Measurements from ENCODE around the gene SPATA32. TPM values are rescaled to one million over a fixed set of nuclear protein-coding genes. Genes with fewer than 3 reads are reported as not detected.

SPATA32 gene
- total and polyA plus RNA-seq, 3 experiments from 2014 or later = 0.15 to 0.33 TPM; not detected in 1

- no peaks in the 10 kb centered on the region for H3K27me3 ChIP-seq (ENCODE audit: insufficient read depth, low read length, poor library complexity, severe bottlenecking)
- H3K27ac ChIP-seq (ENCODE audit: low read depth, low read length) = no peak overlapping the region
- H3K4me3 ChIP-seq (ENCODE audit: low read length) = no peak overlapping the region
- ChIA-PET CTCF (interaction anchor here (1.4 to 2.6 kb wide), 4 partner anchors 11 to 98 kb away, joined by 3 to 10 read pairs (median 4); no protein-coding TSS in a partner anchor), POLR2A (interaction anchor here (1.3 kb wide), 1 partner anchor 24 kb away, joined by 3 read pairs; no protein-coding TSS in a partner anchor)
- H3K4me1 ChIP-seq (ENCODE audit: insufficient read depth, low read length) = no peaks in the 10 kb centered on the region
- H3K4me3 Mint-ChIP-seq = no peak overlapping the region
- peaks cover 48% of the 10 kb centered on the region for H3K36me3 ChIP-seq (ENCODE audit: insufficient read depth, low read length)
- peak overlapping the region in 6 of 8 donors; percentile 17 to 65 (median 38) for H3K27ac Mint-ChIP-seq
- peaks cover 0 to 86% (median 12%) of the 10 kb centered on the region in 3 donors for H3K36me3 Mint-ChIP-seq
- peaks cover 12 to 31% (median 19%) of the 10 kb centered on the region in 3 donors for H3K4me1 Mint-ChIP-seq
- DNase-seq = no peak
- no peaks in the 10 kb centered on the region for H3K9me3 Mint-ChIP-seq
- no peaks in the 10 kb centered on the region for H3K27me3 Mint-ChIP-seq
- H3K9me3 ChIP-seq (ENCODE audit: low read length) = no peaks in the 10 kb centered on the region
These were observed 25.9 kb upstream of the SPATA32 start for GRCh38 chr17:45287526-45288500.

DNA sequence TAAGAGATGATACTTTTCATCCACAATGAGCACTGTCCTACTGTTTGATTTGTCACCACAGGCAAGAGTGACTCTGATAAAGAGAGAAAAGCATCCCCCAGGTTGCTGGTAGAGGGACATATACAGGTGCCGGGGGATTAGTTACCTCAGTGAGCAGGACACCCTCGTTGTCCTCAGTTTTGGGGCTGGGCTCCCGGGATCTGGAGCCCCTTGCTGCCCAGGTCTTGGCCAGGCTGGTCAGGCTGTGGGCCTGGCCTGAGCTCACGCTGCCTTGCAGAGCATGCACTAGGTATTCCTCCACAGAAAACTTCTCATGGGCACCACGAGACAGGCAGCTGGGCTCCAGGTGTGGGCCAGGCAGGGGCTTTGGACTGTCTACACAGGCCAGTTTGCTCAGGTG, 24.4 kb upstream of the SPATA32 start:
- Mint-ChIP-seq H3K27ac (peak overlapping the region in 6 of 8 donors; percentile 29 to 86 (median 52)), H3K9me3 (no peaks in the 10 kb centered on the region)

DNA sequence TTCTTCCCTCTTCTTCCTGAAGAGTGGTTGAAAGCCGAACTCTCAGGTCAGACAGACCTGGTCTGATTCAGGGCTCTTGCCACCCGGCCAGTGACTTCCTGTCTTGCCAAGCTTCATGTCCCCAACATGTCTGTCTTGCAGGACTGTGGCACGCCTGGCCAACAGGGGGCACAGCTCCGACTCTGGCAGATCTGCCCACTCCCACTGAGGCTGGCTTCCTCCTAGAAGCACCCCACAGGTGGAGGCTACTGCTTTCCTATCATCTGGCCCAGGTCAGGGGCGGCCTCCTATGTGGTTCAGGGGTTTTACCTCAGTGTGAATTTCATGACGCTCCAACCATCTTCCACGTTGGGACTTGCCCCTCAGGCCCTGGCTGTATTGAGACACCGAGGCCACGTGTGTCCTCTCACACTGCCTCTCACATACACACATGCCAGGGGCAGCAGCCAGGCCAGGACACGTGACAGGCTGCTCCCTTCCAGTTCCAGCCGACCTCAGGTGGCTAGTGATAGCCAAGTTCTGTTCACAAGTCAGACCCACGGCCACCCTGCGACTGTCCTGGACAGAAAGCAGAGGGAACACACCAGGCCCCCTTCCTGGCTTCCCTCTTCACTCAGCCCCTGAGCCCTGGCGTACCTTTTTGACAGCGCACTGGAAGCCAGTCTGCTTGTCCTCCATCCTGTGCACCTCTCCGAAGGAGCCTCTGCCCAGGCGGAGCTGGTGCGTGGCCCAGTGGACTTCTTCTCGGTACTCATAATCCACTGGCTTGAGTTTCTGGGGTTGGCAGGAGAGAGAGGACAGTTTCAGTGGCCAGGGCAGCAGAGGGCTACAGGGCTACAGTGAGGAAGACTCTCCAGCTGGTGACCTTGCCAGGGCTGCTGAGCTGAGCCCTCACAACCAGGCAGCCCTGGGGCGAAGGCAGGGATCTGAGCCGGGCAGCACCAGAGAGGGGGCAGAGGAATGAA, 22.6 kb upstream of the SPATA32 start:
- H3K4me1 Mint-ChIP-seq = peaks cover 4 to 10% (median 6%) of the 10 kb centered on the region in 3 donors
- no peaks in the 10 kb centered on the region for H3K9me3 Mint-ChIP-seq
- DNase-seq = no peak
- peaks cover 3 to 77% (median 10%) of the 10 kb centered on the region in 3 donors for H3K36me3 Mint-ChIP-seq
- no peaks in the 10 kb centered on the region for H3K27me3 Mint-ChIP-seq
- H3K27me3 ChIP-seq (ENCODE audit: insufficient read depth, low read length, poor library complexity, severe bottlenecking) = no peaks in the 10 kb centered on the region
- no peak overlapping the region for H3K4me3 Mint-ChIP-seq
- H3K4me3 ChIP-seq (ENCODE audit: low read length) = no peak overlapping the region
- no peaks in the 10 kb centered on the region for H3K4me1 ChIP-seq (ENCODE audit: insufficient read depth, low read length)
- H3K9me3 ChIP-seq (ENCODE audit: low read length) = no peaks in the 10 kb centered on the region
- POLR2A ChIA-PET = no interaction called here
- peak overlapping the region in 6 of 8 donors; percentile 51 to 82 (median 62) for H3K27ac Mint-ChIP-seq
- CTCF ChIA-PET = interaction anchor here (0.7 to 3.2 kb wide), 7 partner anchors 10 to 101 kb away, joined by 3 to 18 read pairs (median 4); partner anchors contain the start of gene MAP3K14
- no peak overlapping the region for H3K27ac ChIP-seq (ENCODE audit: low read depth, low read length)
- H3K36me3 ChIP-seq (ENCODE audit: insufficient read depth, low read length) = peaks cover 40% of the 10 kb centered on the region

More for the DNA sequence above, 24.4 kb upstream of the SPATA32 start:
- Histone ChIP-seq H3K4me3 (ENCODE audit: low read length) (no peak overlapping the region), H3K27ac (ENCODE audit: low read depth, low read length) (no peak overlapping the region), H3K9me3 (ENCODE audit: low read length) (no peaks in the 10 kb centered on the region), H3K36me3 (ENCODE audit: insufficient read depth, low read length) (peaks cover 51% of the 10 kb centered on the region), H3K4me1 (ENCODE audit: insufficient read depth, low read length) (no peaks in the 10 kb centered on the region), H3K27me3 (ENCODE audit: insufficient read depth, low read length, poor library complexity, severe bottlenecking) (no peaks in the 10 kb centered on the region)
- Mint-ChIP-seq H3K36me3 (peaks cover 0 to 85% (median 12%) of the 10 kb centered on the region in 3 donors), H3K4me1 (peaks cover 7 to 18% (median 10%) of the 10 kb centered on the region in 3 donors), H3K4me3 (no peak overlapping the region), H3K27me3 (no peaks in the 10 kb centered on the region)
- DNase-seq = no peak
- POLR2A ChIA-PET = no interaction called here
- CTCF ChIA-PET = interaction anchor here (1.6 to 1.9 kb wide), 2 partner anchors 13 to 99 kb away, joined by 4 to 5 read pairs; no protein-coding TSS in a partner anchor

DNA sequence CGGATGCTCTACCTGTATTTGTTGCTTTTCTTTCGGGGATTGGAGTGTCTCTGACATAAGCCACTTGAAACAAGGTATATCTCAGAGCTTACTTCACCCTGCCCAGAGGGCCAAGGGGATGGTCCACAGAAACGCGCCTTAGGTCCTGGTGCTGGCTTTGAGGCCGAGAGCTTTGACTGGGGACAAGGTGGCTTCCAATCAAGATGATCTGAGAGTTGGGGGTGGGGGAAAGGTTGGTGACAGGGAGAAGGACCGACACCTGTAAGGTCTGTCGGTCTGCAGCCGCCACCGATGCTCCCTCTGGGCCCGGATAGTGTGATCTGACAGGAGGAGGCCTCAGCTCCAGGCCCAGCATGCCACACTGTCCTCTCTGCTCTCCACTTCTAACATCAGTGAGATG, 21.8 kb upstream of the SPATA32 start:
- peaks cover 36% of the 10 kb centered on the region for H3K36me3 ChIP-seq (ENCODE audit: insufficient read depth, low read length)
- no peak overlapping the region for H3K4me3 ChIP-seq (ENCODE audit: low read length)
- H3K9me3 Mint-ChIP-seq = no peaks in the 10 kb centered on the region
- H3K9me3 ChIP-seq (ENCODE audit: low read length) = no peaks in the 10 kb centered on the region
- ChIA-PET CTCF (interaction anchor here (0.7 to 3.2 kb wide), 9 partner anchors 8 to 107 kb away, joined by 3 to 18 read pairs (median 4); partner anchors contain the start of gene MAP3K14), POLR2A (no interaction called here)
- H3K4me1 ChIP-seq (ENCODE audit: insufficient read depth, low read length) = no peaks in the 10 kb centered on the region
- DNase-seq = no peak
- H3K4me3 Mint-ChIP-seq = no peak overlapping the region
- no peaks in the 10 kb centered on the region for H3K27me3 ChIP-seq (ENCODE audit: insufficient read depth, low read length, poor library complexity, severe bottlenecking)
- no peaks in the 10 kb centered on the region for H3K27me3 Mint-ChIP-seq
- no peak overlapping the region for H3K27ac ChIP-seq (ENCODE audit: low read depth, low read length)
- peak overlapping the region in 6 of 8 donors; percentile 29 to 82 (median 55) for H3K27ac Mint-ChIP-seq
- peaks cover 4 to 10% (median 6%) of the 10 kb centered on the region in 3 donors for H3K4me1 Mint-ChIP-seq
- peaks cover 3 to 75% (median 10%) of the 10 kb centered on the region in 3 donors for H3K36me3 Mint-ChIP-seq

DNA sequence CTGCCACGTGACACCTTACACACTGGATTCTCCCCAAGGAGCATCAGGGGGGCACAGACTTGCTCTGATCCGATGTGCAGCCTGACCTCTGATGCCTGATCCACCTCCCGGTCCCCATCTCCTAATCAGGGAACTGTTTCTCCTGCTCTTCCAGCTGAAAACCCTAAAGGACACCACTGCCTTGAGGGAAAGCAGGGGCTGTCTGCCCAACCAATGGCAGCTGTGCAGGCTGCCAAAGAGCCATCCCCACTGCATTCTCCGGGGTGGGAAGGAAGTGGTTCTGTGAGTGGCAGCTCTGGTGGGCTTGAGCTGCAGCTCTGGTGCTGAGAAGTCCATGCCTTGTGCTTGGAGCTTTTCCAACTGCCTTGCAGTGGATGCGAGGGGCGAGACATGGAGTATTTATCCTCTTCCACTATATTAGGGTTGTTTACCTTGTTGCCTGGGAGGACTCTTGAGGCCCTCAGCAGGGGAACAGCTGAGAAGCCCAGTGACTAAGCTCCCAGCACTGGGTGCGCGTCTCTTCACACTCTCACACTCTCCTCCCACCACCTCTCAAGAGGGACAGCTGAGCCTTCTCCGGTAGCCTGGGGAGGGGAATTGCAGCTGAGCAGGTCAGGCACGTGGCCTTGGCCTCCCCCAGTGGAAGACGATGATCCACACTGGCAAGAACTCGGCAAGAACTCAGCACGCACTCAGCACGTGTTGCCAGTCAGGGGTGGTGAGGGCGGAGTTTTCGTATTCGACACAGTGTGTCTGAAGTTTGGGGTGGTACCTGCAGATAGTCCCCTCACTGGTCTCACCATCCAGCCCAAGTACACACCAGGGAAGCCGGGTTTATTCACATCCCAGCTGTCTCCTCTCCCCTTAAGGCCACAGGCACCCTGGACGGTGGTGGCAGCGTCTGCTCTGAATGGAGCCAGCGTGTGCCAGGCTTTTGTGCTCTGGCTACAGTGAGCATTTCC, 21.1 kb upstream of the SPATA32 start:
- POLR2A ChIA-PET = interaction anchor here (1.0 kb wide), 1 partner anchor 39 kb away, joined by 3 read pairs; no protein-coding TSS in a partner anchor
- DNase-seq = peak in 1 of 5 donors; percentile 11

GRCh38 chr17:45279898-45280297, 18.0 kb upstream of the SPATA32 start:
- H3K4me1 Mint-ChIP-seq = peaks cover 9 to 22% (median 16%) of the 10 kb centered on the region in 3 donors
- POLR2A ChIA-PET = interaction anchor here (0.7 kb wide), 1 partner anchor 97 kb away, joined by 10 read pairs; no protein-coding TSS in a partner anchor
- no peak overlapping the region for H3K27ac Mint-ChIP-seq

More for the DNA sequence above, 21.1 kb upstream of the SPATA32 start:
- Mint-ChIP-seq H3K27ac (peak overlapping the region in 5 of 8 donors; percentile 19 to 91 (median 33)), H3K36me3 (peaks cover 3 to 74% (median 10%) of the 10 kb centered on the region in 3 donors), H3K4me3 (no peak overlapping the region), H3K27me3 (no peaks in the 10 kb centered on the region), H3K9me3 (no peaks in the 10 kb centered on the region), H3K4me1 (peaks cover 6 to 13% (median 6%) of the 10 kb centered on the region in 3 donors)
- CTCF ChIA-PET = interaction anchor here (0.9 to 3.2 kb wide), 9 partner anchors 9 to 108 kb away, joined by 3 to 18 read pairs (median 4); partner anchors contain the start of gene MAP3K14
- no peak overlapping the region for H3K27ac ChIP-seq (ENCODE audit: low read depth, low read length)
- no peaks in the 10 kb centered on the region for H3K9me3 ChIP-seq (ENCODE audit: low read length)
- H3K36me3 ChIP-seq (ENCODE audit: insufficient read depth, low read length) = peaks cover 36% of the 10 kb centered on the region
- H3K27me3 ChIP-seq (ENCODE audit: insufficient read depth, low read length, poor library complexity, severe bottlenecking) = no peaks in the 10 kb centered on the region
- H3K4me1 ChIP-seq (ENCODE audit: insufficient read depth, low read length) = no peaks in the 10 kb centered on the region
- no peak overlapping the region for H3K4me3 ChIP-seq (ENCODE audit: low read length)

More at GRCh38 chr17:45279898-45280297, 18.0 kb upstream of the SPATA32 start:
- H3K36me3 ChIP-seq (ENCODE audit: insufficient read depth, low read length) = peaks cover 22% of the 10 kb centered on the region
- H3K27me3 ChIP-seq (ENCODE audit: insufficient read depth, low read length, poor library complexity, severe bottlenecking) = no peaks in the 10 kb centered on the region
- H3K9me3 ChIP-seq (ENCODE audit: low read length) = no peaks in the 10 kb centered on the region
- no peak overlapping the region for H3K4me3 ChIP-seq (ENCODE audit: low read length)
- CTCF ChIA-PET = interaction anchor here (0.7 to 1.6 kb wide), 2 partner anchors 32 to 112 kb away, joined by 3 read pairs; no protein-coding TSS in a partner anchor
- Mint-ChIP-seq H3K27me3 (no peaks in the 10 kb centered on the region), H3K36me3 (peaks cover 3 to 62% (median 5%) of the 10 kb centered on the region in 3 donors), H3K4me3 (no peak overlapping the region), H3K9me3 (no peaks in the 10 kb centered on the region)
- H3K27ac ChIP-seq (ENCODE audit: low read depth, low read length) = no peak overlapping the region
- H3K4me1 ChIP-seq (ENCODE audit: insufficient read depth, low read length) = no peaks in the 10 kb centered on the region
- no peak for DNase-seq

Measured in CD8-positive, alpha-beta memory T cell (primary cell).